SK-N-MC (cell line): Measurements from ENCODE around the gene TMEM106C.

Experiments
- EZH2 ChIP-seq: fragments of 200-600 bp; sonication (generic); IDR thresholded peaks from one replicate; pipeline ENCODE4 v1.6.1; 2017; ENCODE audit warnings: antibody characterized with exemption
- POLR2AphosphoS5 ChIP-seq: IDR thresholded peaks from 2 replicates; pipeline ENCODE4 v1.6.1; 2012; ENCODE audit warnings: mild to moderate bottlenecking, low read depth, low read length, borderline replicate concordance

DNA sequence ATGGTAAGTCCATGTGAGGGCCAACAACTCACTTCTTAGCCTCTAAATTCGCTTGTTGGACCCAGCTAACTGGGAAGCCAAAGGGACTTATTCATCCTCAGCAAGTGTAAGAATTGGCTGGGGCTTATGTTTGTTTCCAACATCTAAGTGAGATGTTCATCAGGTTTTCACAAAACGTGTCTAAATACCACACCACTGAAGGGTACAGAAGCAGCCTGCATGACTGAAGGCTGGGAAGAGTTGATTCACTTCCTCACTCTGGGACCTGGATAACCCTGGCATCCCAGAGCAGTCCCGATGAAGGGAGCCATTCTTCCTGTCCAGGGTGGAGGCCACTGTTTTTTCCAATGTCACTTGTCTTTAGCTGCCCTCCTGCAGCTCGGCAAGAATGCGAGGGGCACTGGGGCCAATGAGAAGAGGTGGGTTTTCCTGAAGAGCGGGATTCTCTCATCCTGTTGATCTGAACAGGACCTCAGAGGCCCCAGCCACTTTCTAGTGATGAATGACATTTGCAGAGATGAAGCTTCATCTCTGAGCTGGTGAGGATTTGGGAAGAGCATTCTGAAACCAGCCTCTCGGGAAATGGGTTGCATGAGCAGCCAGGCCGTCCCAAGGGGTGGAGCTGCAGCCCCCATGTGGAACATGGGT lies 53.1 kb downstream of the TMEM106C start:
- TF ChIP-seq POLR2AphosphoS5 (no peak), EZH2 (no peak)
